Upper lobe of left lung (tissue), 6 donors: Measurements from ENCODE around the gene LAMP1. TPM values are rescaled to one million over a fixed set of nuclear protein-coding genes. Genes with fewer than 3 reads are reported as not detected.

Experiments used
- ATAC-seq, 2 donors: fragments of 200-7000 bp; cut with Tn5 transposase; one replicate each; pipeline ENCODE4 v1.9.1; 2022; ENCODE audit warnings: mild to moderate bottlenecking in 2 of 2, moderate library complexity in 2 of 2; ENCODE audit not compliant: low FRiP score in 2 of 2
- DNase-seq, 2 donors: peaks; one replicate each; pipeline ENCODE4 v3.0.0-alpha.2; 2019 to 2020
- H3K27ac ChIP-seq, 4 donors: fragments of 200-600 bp; sonication (generic); one replicate each; pipeline ENCODE4 v1.5.1; 2016 to 2019
- H3K27me3 ChIP-seq, 4 donors: fragments of 200-600 bp; sonication (generic); one replicate each; pipeline ENCODE4 v1.5.1; 2017 to 2019
- H3K36me3 ChIP-seq, 4 donors: fragments of 200-600 bp; sonication (generic); one replicate each; pipeline ENCODE4 v1.5.1; 2016 to 2019
- H3K4me1 ChIP-seq, 4 donors: fragments of 200-600 bp; sonication (generic); one replicate each; pipeline ENCODE4 v1.5.1; 2018 to 2019
- H3K4me3 ChIP-seq, 4 donors: fragments of 200-600 bp; sonication (generic); one replicate each; pipeline ENCODE4 v1.5.1; 2017 to 2019; ENCODE audit warnings: mild to moderate bottlenecking in 2 of 4, moderate library complexity in 1 of 4
- H3K9me3 ChIP-seq, 4 donors: fragments of 200-600 bp; sonication (generic); one replicate each; pipeline ENCODE4 v1.5.1; 2018 to 2019
- EP300 ChIP-seq, 4 donors: sonication (generic); formaldehyde crosslinking; IDR thresholded peaks; one replicate each; pipeline ENCODE4 v1.5.1; 2017; ENCODE audit warnings: antibody characterized with exemption in 4 of 4, control low read depth in 2 of 4
- POLR2A ChIP-seq, 4 donors: fragments of 450-650 bp; IDR thresholded peaks; one replicate each; pipeline ENCODE4 v1.5.1; 2016 to 2017; ENCODE audit warnings: antibody characterized with exemption in 4 of 4, mild to moderate bottlenecking in 2 of 4
- POLR2AphosphoS5 ChIP-seq, 2 donors: sonication (generic); formaldehyde crosslinking; IDR thresholded peaks; one replicate each; pipeline ENCODE4 v1.5.1; 2017; ENCODE audit warnings: antibody characterized with exemption in 2 of 2
- WGBS, 2 donors: methylation state at CpG; one replicate each; pipeline ENCODE4 v1.1.5; 2017 to 2018; 5-methylcytosine and 5-hydroxymethylcytosine counted together
- total RNA-seq, 6 donors: library from RNA; depleted of rRNA in 4 of 6; stranded (reverse); fragments of >200 nt in 4 of 6; gene quantifications; one replicate each; pipeline versions ENCODE4 v1.1.0 to v1.2.1, GENCODE V29; 2016 to 2021
- TF ChIP-seq, protein P1 (sequence below), 6 experiments: fragments of 450-650 bp in 4 of 6; fragments of 200-600 bp in 2 of 6; sonication (generic) in 2 of 6; IDR thresholded peaks; one replicate each; pipeline ENCODE4 v1.5.1; 2016 to 2019; ENCODE audit warnings: antibody characterized with exemption in 6 of 6
- donor health status: DM: no; HTN: no; CAD: no; lungs with moderate emphysema.
- donor health status: DM: no; HTN: yes; CAD: no; lungs with severe emphysema.

Gene LAMP1
- total RNA-seq, 6 donors from 2014 or later = 80.7 to 394 (median 236) TPM

DNA sequence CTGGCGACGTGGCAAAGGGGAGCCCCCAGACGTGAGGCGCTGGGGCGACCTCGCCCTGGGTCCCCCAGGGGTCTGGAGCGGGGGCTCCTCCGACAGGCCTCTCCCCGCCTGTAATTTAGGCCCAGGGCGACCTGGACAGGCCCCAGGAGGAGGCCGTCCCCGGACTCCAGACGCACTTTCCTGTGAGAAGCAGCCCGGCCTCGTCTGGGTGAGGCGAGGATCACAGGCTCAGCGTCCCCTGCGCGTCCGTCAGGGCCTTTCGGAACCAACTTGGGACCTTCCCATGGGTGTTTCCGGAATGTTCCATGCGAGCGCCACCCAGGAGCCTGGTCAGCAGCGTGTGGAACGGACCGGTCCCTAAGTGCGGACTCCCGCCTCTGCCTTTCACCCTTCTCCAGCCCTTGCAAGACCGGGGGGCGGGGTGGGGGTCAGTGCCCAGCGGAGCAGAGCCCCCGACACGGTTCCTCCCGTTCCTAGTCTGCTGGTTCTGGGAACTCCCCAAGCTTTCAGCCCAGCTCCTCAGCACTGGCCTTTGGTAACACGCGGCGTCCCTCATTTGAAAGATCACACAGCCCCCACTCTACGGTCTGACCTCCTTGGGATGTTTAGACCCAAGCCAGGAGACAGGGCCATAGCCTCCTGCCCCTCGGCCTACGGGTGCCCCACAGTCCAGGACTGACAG, 68.0 kb downstream of the LAMP1 start:
- Histone ChIP-seq H3K4me1 (peaks cover 0 to 21% (median 11%) of the 10 kb centered on the region in 4 donors), H3K27me3 (peaks cover 0 to 8% (median 2%) of the 10 kb centered on the region in 4 donors), H3K27ac (peak overlapping the region; percentile 5 to 66 (median 58)), H3K4me3 (peak overlapping the region in 3 of 4 donors; percentile 54 to 84 (median 77)), H3K9me3 (no peaks in the 10 kb centered on the region), H3K36me3 (no peaks in the 10 kb centered on the region)
- TF ChIP-seq EP300 (IDR thresholded peaks at IDR 0.05) (no peak), POLR2AphosphoS5 (IDR thresholded peaks at IDR 0.05) (no peak), POLR2A (IDR thresholded peaks at IDR 0.05) (no peak)
- TF ChIP-seq, protein P1, sequence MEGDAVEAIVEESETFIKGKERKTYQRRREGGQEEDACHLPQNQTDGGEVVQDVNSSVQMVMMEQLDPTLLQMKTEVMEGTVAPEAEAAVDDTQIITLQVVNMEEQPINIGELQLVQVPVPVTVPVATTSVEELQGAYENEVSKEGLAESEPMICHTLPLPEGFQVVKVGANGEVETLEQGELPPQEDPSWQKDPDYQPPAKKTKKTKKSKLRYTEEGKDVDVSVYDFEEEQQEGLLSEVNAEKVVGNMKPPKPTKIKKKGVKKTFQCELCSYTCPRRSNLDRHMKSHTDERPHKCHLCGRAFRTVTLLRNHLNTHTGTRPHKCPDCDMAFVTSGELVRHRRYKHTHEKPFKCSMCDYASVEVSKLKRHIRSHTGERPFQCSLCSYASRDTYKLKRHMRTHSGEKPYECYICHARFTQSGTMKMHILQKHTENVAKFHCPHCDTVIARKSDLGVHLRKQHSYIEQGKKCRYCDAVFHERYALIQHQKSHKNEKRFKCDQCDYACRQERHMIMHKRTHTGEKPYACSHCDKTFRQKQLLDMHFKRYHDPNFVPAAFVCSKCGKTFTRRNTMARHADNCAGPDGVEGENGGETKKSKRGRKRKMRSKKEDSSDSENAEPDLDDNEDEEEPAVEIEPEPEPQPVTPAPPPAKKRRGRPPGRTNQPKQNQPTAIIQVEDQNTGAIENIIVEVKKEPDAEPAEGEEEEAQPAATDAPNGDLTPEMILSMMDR (IDR thresholded peaks at IDR 0.05) = no peak
- peak; percentile 4 to 30 for ATAC-seq
- WGBS, 2 donors = 87 to 90% methylated on average over 31 to 32 of the region's 41 CpGs
- no peak for DNase-seq

DNA sequence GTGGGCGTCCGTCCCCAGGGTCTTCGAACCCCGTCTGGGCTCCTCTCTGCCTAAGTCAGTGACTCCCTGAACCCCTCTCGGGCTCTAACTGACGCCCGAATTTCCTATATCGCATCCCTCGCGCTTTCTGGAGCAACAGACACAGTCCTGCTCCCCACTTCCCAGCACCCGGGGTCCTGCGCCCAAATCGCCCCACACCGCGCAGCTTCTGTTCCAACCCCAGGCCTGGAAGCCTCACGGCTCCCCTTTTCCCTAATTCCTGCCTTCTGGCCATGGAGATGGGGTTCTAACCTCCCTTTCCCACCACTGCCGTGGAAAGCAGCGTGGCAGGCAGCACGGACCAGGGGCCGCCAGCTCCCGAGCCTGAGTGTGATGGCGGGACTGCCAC, 68.5 kb downstream of the LAMP1 start:
- TF ChIP-seq, protein P1 (IDR thresholded peaks at IDR 0.05) = no peak
- no peak for TF ChIP-seq POLR2A (IDR thresholded peaks at IDR 0.05)
- no peak for TF ChIP-seq POLR2AphosphoS5 (IDR thresholded peaks at IDR 0.05)
- no peak for TF ChIP-seq EP300 (IDR thresholded peaks at IDR 0.05)
- Histone ChIP-seq H3K4me3 (no peak overlapping the region), H3K9me3 (no peaks in the 10 kb centered on the region), H3K27ac (no peak overlapping the region), H3K4me1 (peaks cover 0 to 21% (median 11%) of the 10 kb centered on the region in 4 donors), H3K36me3 (no peaks in the 10 kb centered on the region), H3K27me3 (peaks cover 0 to 8% (median 2%) of the 10 kb centered on the region in 4 donors)
- DNase-seq (peak in 1 of 2 donors; percentile 57), ATAC-seq (peak in 1 of 2 donors; percentile 13)
- WGBS, 2 donors = 94 to 96% methylated on average over 22 of the region's 22 CpGs

DNA sequence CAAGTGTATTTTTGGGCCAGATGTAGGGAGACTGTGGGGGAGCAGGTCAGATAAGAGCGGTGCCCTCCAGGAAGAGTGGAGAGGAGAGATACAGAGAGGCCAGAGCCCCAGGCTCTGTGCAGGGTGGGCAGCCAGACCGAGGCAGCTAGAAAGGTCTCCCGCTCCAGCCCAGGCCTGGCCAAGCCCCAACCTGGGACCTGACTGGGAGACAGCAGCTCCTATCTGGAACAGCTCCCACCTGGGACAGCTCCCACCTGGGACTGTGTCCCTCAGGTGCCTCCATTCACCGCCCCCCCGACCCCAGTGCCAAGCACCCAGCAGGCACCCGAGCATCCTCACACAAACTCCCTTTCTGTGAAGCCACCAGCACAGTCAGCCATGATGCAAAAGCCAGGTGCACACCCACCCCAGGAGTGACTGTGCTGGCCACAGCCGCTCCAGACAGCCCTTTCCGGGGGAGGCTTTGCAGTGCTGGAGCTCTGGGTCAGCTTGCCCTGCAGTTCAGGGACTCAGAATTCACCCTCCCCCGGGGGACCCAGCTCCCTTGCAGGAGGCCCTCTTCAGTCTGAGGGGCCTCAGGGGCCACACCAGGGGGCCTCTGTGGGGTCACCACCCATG, 69.0 kb downstream of the LAMP1 start:
- H3K9me3 ChIP-seq = no peaks in the 10 kb centered on the region
- TF ChIP-seq POLR2A (IDR thresholded peaks at IDR 0.05) (no peak), POLR2AphosphoS5 (IDR thresholded peaks at IDR 0.05) (no peak), EP300 (IDR thresholded peaks at IDR 0.05) (no peak)
- H3K4me3 ChIP-seq = no peak overlapping the region
- no peaks in the 10 kb centered on the region for H3K36me3 ChIP-seq
- H3K27me3 ChIP-seq = peaks cover 0 to 8% (median 2%) of the 10 kb centered on the region in 4 donors
- peak in 1 of 2 donors; percentile 68 for DNase-seq
- WGBS, 2 donors = 87 to 88% methylated on average over 7 to 9 of the region's 9 CpGs
- H3K4me1 ChIP-seq = peaks cover 0 to 21% (median 11%) of the 10 kb centered on the region in 4 donors
- no peak overlapping the region for H3K27ac ChIP-seq
- ATAC-seq = no peak

DNA sequence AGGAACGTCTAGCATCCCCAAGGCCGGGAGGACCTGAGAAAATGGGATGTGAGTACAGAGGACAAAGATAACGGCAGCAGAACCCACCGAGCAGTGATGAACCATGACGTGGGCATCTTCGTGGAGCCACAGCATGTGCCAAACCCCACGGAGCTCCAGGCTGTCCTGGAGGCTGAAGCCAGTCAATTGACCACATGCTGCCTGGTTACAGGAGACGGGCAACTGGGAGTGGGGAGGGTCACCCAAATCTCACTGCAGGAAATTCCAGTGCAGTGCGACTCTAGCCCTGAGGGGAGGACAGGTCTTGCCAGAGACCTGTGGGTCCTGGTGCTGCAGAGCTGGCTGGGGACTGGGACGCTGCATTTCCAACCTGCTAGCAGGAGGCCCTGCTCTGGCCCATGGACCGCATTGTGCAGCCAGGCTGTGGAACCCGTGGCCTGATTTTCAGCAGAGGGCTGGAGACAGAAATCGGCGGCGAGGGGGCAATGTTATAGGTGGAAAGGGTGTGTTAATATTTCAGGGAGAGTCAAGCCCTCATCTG, 70.1 kb downstream of the LAMP1 start:
- H3K36me3 ChIP-seq = no peaks in the 10 kb centered on the region
- 88% methylated on average over 14 to 15 of the region's 15 CpGs for WGBS, 2 donors

More for the DNA sequence above, 70.1 kb downstream of the LAMP1 start:
- Histone ChIP-seq H3K4me1 (peaks cover 0 to 21% (median 11%) of the 10 kb centered on the region in 4 donors), H3K27me3 (peaks cover 0 to 8% (median 2%) of the 10 kb centered on the region in 4 donors), H3K4me3 (no peak overlapping the region), H3K27ac (no peak overlapping the region), H3K9me3 (no peaks in the 10 kb centered on the region)
- DNase-seq = no peak
- no peak for ATAC-seq
- no peak for TF ChIP-seq EP300 (IDR thresholded peaks at IDR 0.05)
- TF ChIP-seq POLR2A (IDR thresholded peaks at IDR 0.05) = no peak
- TF ChIP-seq, protein P1 (IDR thresholded peaks at IDR 0.05) = no peak
- no peak for TF ChIP-seq POLR2AphosphoS5 (IDR thresholded peaks at IDR 0.05)
